Erythroblast (primary cell): ENCODE results near the gene TM9SF1.
A peak's percentile ranks its signal among the peaks of the same experiment; 100 is the strongest.

Experiments used
- DNase-seq, 2 experiments: peaks; one replicate each; lab custom pipeline; 2025; lab: John Stamatoyannopoulos, UW
- GATA1 ChIP-seq: IDR thresholded peaks from 2 replicates; pipeline ENCODE4 v1.6.1; 2011; ENCODE audit warnings: low read depth, mild to moderate bottlenecking, control low read depth, low read length, moderate library complexity
- POLR2A ChIP-seq: IDR thresholded peaks from 2 replicates; pipeline ENCODE4 v1.6.1; 2011; ENCODE audit warnings: mild to moderate bottlenecking, low read length

Gene TM9SF1

GRCh38 chr14:24171422-24172260 is 23.6 kb downstream of the TM9SF1 start, which contains the start of gene REC8:
Gene REC8 (plus strand): TSS chr14:24172080. CDS start chr14:24172553, 473 bp downstream.
- DNase-seq: peak; percentile 62 to 82
- TF ChIP-seq GATA1: no peak
- TF ChIP-seq POLR2A: peak; percentile 27

- TF ChIP-seq GATA1 (no peak), POLR2A (no peak)
- DNase-seq: peak in 1 of 2 experiments; percentile 61
These were observed 27.6 kb downstream of the TM9SF1 start for GRCh38 chr14:24167469-24168114.

GRCh38 chr14:24165785-24166184 is 29.5 kb downstream of the TM9SF1 start:
- TF ChIP-seq GATA1 (no peak), POLR2A (no peak)
- DNase-seq: no peak

GRCh38 chr14:24164518-24164991 is 30.7 kb downstream of the TM9SF1 start:
- DNase-seq: no peak
- TF ChIP-seq POLR2A: no peak
- no peak for TF ChIP-seq GATA1

- TF ChIP-seq POLR2A (no peak), GATA1 (no peak)
- DNase-seq: peak; percentile 26 to 43
These were observed 33.1 kb downstream of the TM9SF1 start for GRCh38 chr14:24162093-24162492.

GRCh38 chr14:24160850-24161804 is 34.1 kb downstream of the TM9SF1 start, which contains the start of gene IRF9:
Gene IRF9 (plus strand): TSS chr14:24161265. CDS start chr14:24162145, 880 bp downstream.
- no peak for TF ChIP-seq GATA1
- peak; percentile 88 for TF ChIP-seq POLR2A
- peak; percentile 99 to 100 for DNase-seq

- DNase-seq: no peak
- TF ChIP-seq GATA1 (no peak), POLR2A (no peak)
These were observed 34.8 kb downstream of the TM9SF1 start for GRCh38 chr14:24160499-24160849.

GRCh38 chr14:24159777-24160498 is 35.3 kb downstream of the TM9SF1 start:
- TF ChIP-seq GATA1 (no peak), POLR2A (no peak)
- DNase-seq: no peak

- DNase-seq: no peak
- TF ChIP-seq POLR2A (no peak), GATA1 (no peak)
These were observed 37.9 kb downstream of the TM9SF1 start for GRCh38 chr14:24157331-24157730.

- TF ChIP-seq POLR2A (no peak), GATA1 (no peak)
- DNase-seq: no peak
These were observed 38.4 kb downstream of the TM9SF1 start for GRCh38 chr14:24156840-24157239.

GRCh38 chr14:24155100-24155499 is 40.1 kb downstream of the TM9SF1 start:
- TF ChIP-seq POLR2A (no peak), GATA1 (no peak)
- DNase-seq: no peak

- TF ChIP-seq GATA1 (no peak), POLR2A (no peak)
- no peak for DNase-seq
These were observed 43.7 kb downstream of the TM9SF1 start for GRCh38 chr14:24151404-24152080.
